Keratinocyte (primary cell): Measurements from ENCODE around the gene UAP1. TPM values are rescaled to one million over a fixed set of nuclear protein-coding genes. Genes with fewer than 3 reads are reported as not detected.

ENCODE experiments used
- DNase-seq: peaks from one replicate; pipeline ENCODE4 v3.0.0-alpha.2; 2011; ENCODE audit warnings: low read depth, missing footprints, low spot score
- FAIRE-seq: peaks from 2 replicates; lab custom pipeline; 2011; peaks lifted over from hg19 to GRCh38; lab: Jason Lieb, UNC
- H2AFZ ChIP-seq: 2 replicates; pipeline ENCODE4 v1.6.0; 2012; ENCODE audit warnings: low read length, control low read depth, inconsistent platforms; ENCODE audit not compliant: control insufficient read depth
- H3K27ac ChIP-seq: 2 replicates; pipeline ENCODE4 v1.5.1; 2011; ENCODE audit warnings: low read length; ENCODE audit not compliant: control insufficient read depth, insufficient read depth
- H3K27me3 ChIP-seq: 3 replicates; pipeline ENCODE4 v1.6.0; 2011; ENCODE audit warnings: low read length; ENCODE audit not compliant: control insufficient read depth, insufficient read depth; ENCODE audit errors: extremely low read depth
- H3K36me3 ChIP-seq, 2 experiments: 2 replicates in 1 of 2; 3 replicates in 1 of 2; pipeline ENCODE4 v1.5.1; 2011; ENCODE audit warnings: low read length in 2 of 2, mild to moderate bottlenecking in 1 of 2; ENCODE audit not compliant: control insufficient read depth in 2 of 2, insufficient read depth in 2 of 2; ENCODE audit errors: extremely low read depth in 1 of 2
- H3K4me1 ChIP-seq: 3 replicates; pipeline ENCODE4 v1.5.1; 2011; ENCODE audit warnings: low read length; ENCODE audit not compliant: control insufficient read depth, insufficient read depth; ENCODE audit errors: extremely low read depth
- H3K4me2 ChIP-seq: 3 replicates; pipeline ENCODE4 v1.6.0; 2011; ENCODE audit warnings: low read depth, low read length; ENCODE audit not compliant: control insufficient read depth, insufficient read depth; ENCODE audit errors: extremely low read depth
- H3K4me3 ChIP-seq, 3 experiments: fragments of 200-600 bp in 1 of 3; sonication (generic) in 1 of 3; 2 replicates in 2 of 3; 3 replicates in 1 of 3; pipeline ENCODE4 v1.5.1; 2011 to 2016; ENCODE audit warnings: low read length in 3 of 3, mild to moderate bottlenecking in 3 of 3, control low read depth in 2 of 3, inconsistent platforms in 1 of 3, low read depth in 1 of 3, mixed read lengths in 1 of 3, mixed run types in 1 of 3, moderate library complexity in 1 of 3; ENCODE audit not compliant: control insufficient read depth in 2 of 3, insufficient read depth in 2 of 3; ENCODE audit errors: extremely low read depth in 1 of 3
- H3K79me2 ChIP-seq: 2 replicates; pipeline ENCODE4 v1.6.0; 2012; ENCODE audit warnings: low read length; ENCODE audit not compliant: control insufficient read depth, insufficient read depth
- H3K9ac ChIP-seq: 3 replicates; pipeline ENCODE4 v1.6.0; 2011; ENCODE audit warnings: low read length; ENCODE audit not compliant: control insufficient read depth, insufficient read depth; ENCODE audit errors: extremely low read depth
- H3K9me1 ChIP-seq: 3 replicates; pipeline ENCODE4 v1.6.0; 2011; ENCODE audit warnings: low read length; ENCODE audit not compliant: control insufficient read depth, insufficient read depth; ENCODE audit errors: extremely low read depth
- H3K9me3 ChIP-seq: 2 replicates; pipeline ENCODE4 v1.5.1; 2012; ENCODE audit warnings: low read depth, low read length; ENCODE audit not compliant: control insufficient read depth
- H4K20me1 ChIP-seq: 3 replicates; pipeline ENCODE4 v1.6.0; 2011; ENCODE audit warnings: low read length; ENCODE audit not compliant: control insufficient read depth, insufficient read depth; ENCODE audit errors: extremely low read depth
- CTCF ChIP-seq, 3 experiments: IDR thresholded peaks in 1 of 3; conservative IDR thresholded peaks in 1 of 3; optimal IDR thresholded peaks in 1 of 3; 2 replicates in 2 of 3; 3 replicates in 1 of 3; pipeline versions ENCODE3 to v1.5.1; 2011; ENCODE audit warnings: low read length in 3 of 3, mild to moderate bottlenecking in 3 of 3, moderate library complexity in 2 of 3, control low read depth in 1 of 3, inconsistent platforms in 1 of 3; ENCODE audit not compliant: insufficient read depth in 2 of 3; ENCODE audit errors: extremely low read depth in 1 of 3
- EZH2 ChIP-seq: IDR thresholded peaks from one replicate; pipeline ENCODE4 v1.6.1; 2012; ENCODE audit warnings: inconsistent platforms, mild to moderate bottlenecking, low read length, moderate library complexity
- dilution Hi-C: fragments of 300-500 bp; cut with MboI; formaldehyde crosslinking; loops from one replicate; pipeline ENCODE4 v1.7.0; 2020; ENCODE audit warnings: low sequenced_read_pairs; ENCODE audit not compliant: extremely low pct_ligation_motif_present
- polyA plus RNA-seq, 5 experiments: library from polyadenylated mRNA; depleted of rRNA in 3 of 5; stranded (reverse) in 3 of 5; stranded (forward) in 1 of 5; unstranded in 1 of 5; fragments of >200 nt; gene quantifications; 1 replicate in 1 of 5; 2 replicates in 3 of 5; 3 replicates in 1 of 5; pipeline versions ENCODE4 v1.2.1 to v1.2.3, GENCODE V29; 2011 to 2012; ENCODE audit warnings: missing spikeins in 2 of 5, low read depth in 1 of 5, low replicate concordance in 1 of 5

Gene UAP1
- polyA plus RNA-seq, 1 donor (not counting 4 experiments of a cell fraction or from before 2014, with no cell fraction given): 150 TPM

- no peaks in the 10 kb centered on the region for H3K79me2 ChIP-seq
- no peak overlapping the region for H3K9ac ChIP-seq
- dilution Hi-C loops: no loop called here
- TF ChIP-seq CTCF (optimal IDR thresholded peaks at IDR 0.05 in 1 of 3, IDR thresholded peaks at IDR 0.05 in 1 of 3, conservative IDR thresholded peaks at IDR 0.05 in 1 of 3; ENCODE audit: extremely low read depth in 1 of 3, insufficient read depth in 2 of 3, low read length in 3 of 3) (no peak), EZH2 (no peak)
- no peaks in the 10 kb centered on the region for H3K36me3 ChIP-seq
- H3K27me3 ChIP-seq: no peaks in the 10 kb centered on the region
- H3K4me1 ChIP-seq: peaks cover 18% of the 10 kb centered on the region
- H3K27ac ChIP-seq: no peak overlapping the region
- no peaks in the 10 kb centered on the region for H4K20me1 ChIP-seq
- DNase-seq (no peak), FAIRE-seq (no peak)
- no peak overlapping the region for H3K4me2 ChIP-seq
- H2AFZ ChIP-seq: peak overlapping the region; percentile 44
- H3K9me1 ChIP-seq: no peaks in the 10 kb centered on the region
- no peaks in the 10 kb centered on the region for H3K9me3 ChIP-seq
- H3K4me3 ChIP-seq: no peak overlapping the region
Observed at GRCh38 chr1:162550925-162551324, 10.6 kb upstream of the UAP1 start.

GRCh38 chr1:162551969-162552683 lies 9.4 kb upstream of the UAP1 start:
- dilution Hi-C loops: no loop called here
- Histone ChIP-seq H3K27ac (no peak overlapping the region), H3K27me3 (no peaks in the 10 kb centered on the region), H3K36me3 (no peaks in the 10 kb centered on the region), H3K4me2 (no peak overlapping the region), H3K4me1 (peaks cover 18% of the 10 kb centered on the region), H3K9me3 (no peaks in the 10 kb centered on the region), H4K20me1 (no peaks in the 10 kb centered on the region), H3K9ac (no peak overlapping the region), H3K4me3 (no peak overlapping the region), H2AFZ (no peak overlapping the region), H3K9me1 (no peaks in the 10 kb centered on the region), H3K79me2 (no peaks in the 10 kb centered on the region)
- DNase-seq: no peak
- FAIRE-seq: no peak
- TF ChIP-seq EZH2 (no peak), CTCF (optimal IDR thresholded peaks at IDR 0.05 in 1 of 3, IDR thresholded peaks at IDR 0.05 in 1 of 3, conservative IDR thresholded peaks at IDR 0.05 in 1 of 3; ENCODE audit: extremely low read depth in 1 of 3, insufficient read depth in 2 of 3, low read length in 3 of 3) (no peak)
